PC-3 (cell line): ENCODE measurements around the gene MS4A4E. TPM values are rescaled to one million over a fixed set of nuclear protein-coding genes. Genes with fewer than 3 reads are reported as not detected.
"Not testable (repeated sequence)": the region's sequence is repeated elsewhere in the genome, so short reads cannot be mapped to it uniquely, and the experiment has no call there.

Source experiments
- ATAC-seq: fragments of 200-7000 bp; cut with Tn5 transposase; 2 replicates; pipeline ENCODE4 v1.9.1; 2020; ENCODE audit warnings: mild to moderate bottlenecking, moderate library complexity
- BruUV-seq: library from RNA; stranded (reverse); fragments of 400-500 nt; replicated peaks from 2 replicates; lab custom pipeline; 2021; lab: Mats Ljungman, UMichigan
- CTCF ChIA-PET: fragments of 300-600 bp; sonication (Branson Sonifier 250); formaldehyde crosslinking; loops from one replicate; lab custom pipeline; 2022; ENCODE audit warnings: antibody characterized with exemption; lab: Charles Lee
- POLR2A ChIA-PET: fragments of 300-600 bp; sonication (Branson Sonifier 250); formaldehyde crosslinking; loops from one replicate; lab custom pipeline; 2022; ENCODE audit warnings: antibody characterized with exemption; ENCODE audit not compliant: unreplicated experiment; lab: Charles Lee
- DNase-seq: peaks from one replicate; pipeline ENCODE4 v3.0.0-alpha.2; 2015
- H2AFZ ChIP-seq: fragments of 300-600 bp; sonication (generic); 2 replicates; pipeline ENCODE4 v1.6.0; 2016; ENCODE audit warnings: antibody characterized with exemption, low read length
- H3F3A ChIP-seq: fragments of 300-600 bp; sonication (generic); one replicate; pipeline ENCODE4 v1.6.0; 2017; ENCODE audit warnings: antibody characterized with exemption, low read length, control low read depth, mild to moderate bottlenecking; ENCODE audit not compliant: unreplicated experiment
- H3K27ac ChIP-seq: fragments of 300-600 bp; sonication (generic); 2 replicates; pipeline ENCODE4 v1.5.1; 2016; ENCODE audit warnings: mild to moderate bottlenecking, low read length
- H3K27me3 ChIP-seq: fragments of 300-600 bp; sonication (generic); 2 replicates; pipeline ENCODE4 v1.6.1; 2016; ENCODE audit warnings: low read length, mixed read lengths
- H3K36me3 ChIP-seq: fragments of 300-600 bp; sonication (generic); 2 replicates; pipeline ENCODE4 v1.6.1; 2016; ENCODE audit warnings: low read depth, mixed run types, low read length, mixed read lengths
- H3K4me1 ChIP-seq: fragments of 300-600 bp; sonication (generic); 2 replicates; pipeline ENCODE4 v1.5.1; 2016; ENCODE audit warnings: low read length; ENCODE audit not compliant: insufficient read depth
- H3K4me2 ChIP-seq: fragments of 300-600 bp; sonication (generic); 2 replicates; pipeline ENCODE4 v1.6.0; 2016; ENCODE audit warnings: low read length
- H3K4me3 ChIP-seq: fragments of 300-600 bp; sonication (generic); 2 replicates; pipeline ENCODE4 v1.5.1; 2016; ENCODE audit warnings: mild to moderate bottlenecking, low read length, mixed read lengths
- H3K79me2 ChIP-seq: fragments of 300-600 bp; sonication (generic); 2 replicates; pipeline ENCODE4 v1.6.1; 2017; ENCODE audit warnings: low read length, mixed read lengths
- H3K9ac ChIP-seq: fragments of 300-600 bp; sonication (generic); 2 replicates; pipeline ENCODE4 v1.6.0; 2016; ENCODE audit warnings: mild to moderate bottlenecking, low read length
- H3K9me2 ChIP-seq: fragments of 300-600 bp; sonication (generic); replicated peaks from 2 replicates; pipeline ENCODE4 v1.6.1; 2016; ENCODE audit warnings: mixed run types, low read length, mixed read lengths
- H3K9me3 ChIP-seq: fragments of 300-600 bp; sonication (generic); 2 replicates; pipeline ENCODE4 v1.6.1; 2016; ENCODE audit warnings: low read length, mixed read lengths
- H4K20me1 ChIP-seq: fragments of 300-600 bp; sonication (generic); 2 replicates; pipeline ENCODE4 v1.6.1; 2016; ENCODE audit warnings: low read length, mixed read lengths
- CTCF ChIP-seq: fragments of 300-600 bp; sonication (generic); conservative IDR thresholded peaks from 2 replicates; pipeline ENCODE4 v1.5.1; 2017; ENCODE audit warnings: antibody characterized with exemption, low read depth, mild to moderate bottlenecking, low read length
- EZH2 ChIP-seq: fragments of 300-600 bp; sonication (generic); IDR thresholded peaks from one replicate; pipeline ENCODE4 v1.6.1; 2017; ENCODE audit warnings: antibody characterized with exemption, mild to moderate bottlenecking, low read length; ENCODE audit not compliant: unreplicated experiment
- EZH2phosphoT487 ChIP-seq: fragments of 300-600 bp; sonication (generic); IDR thresholded peaks from 2 replicates; pipeline ENCODE4 v1.6.1; 2018; ENCODE audit warnings: mild to moderate bottlenecking, antibody characterized with exemption, low read length, borderline replicate concordance
- intact Hi-C: fragments of 100-400 bp; cut with micrococcal nuclease; formaldehyde crosslinking; loops from 2 replicates; pipeline ENCODE4 v1.9.0; 2023
- total RNA-seq: library from RNA; depleted of rRNA; stranded (reverse); fragments of >200 nt; gene quantifications from 2 replicates; pipeline ENCODE4 v1.2.3, GENCODE V29; 2014

Gene MS4A4E
- total RNA-seq, 1 experiment from 2014 or later, result not detected

- Histone ChIP-seq H3K27me3 (0 out of 2 replicates have a peak, but pooled peaks cover 3% of the 10 kb centered on the region), H3F3A (no peaks in the 10 kb centered on the region), H3K9me3 (no peaks in the 10 kb centered on the region), H3K79me2 (no peaks in the 10 kb centered on the region), H3K27ac (no peak overlapping the region), H3K4me1 (no peaks in the 10 kb centered on the region), H4K20me1 (no peaks in the 10 kb centered on the region), H3K4me3 (no peak overlapping the region), H3K36me3 (no peaks in the 10 kb centered on the region), H3K4me2 (no peak overlapping the region), H3K9ac (no peak overlapping the region), H3K9me2 (no peaks in the 10 kb centered on the region), H2AFZ (no peak overlapping the region)
- ATAC-seq (no peak), DNase-seq (no peak)
- BruUV-seq, result no TSS peak
- ChIA-PET POLR2A (interaction anchor here (0.7 kb wide), 1 partner anchor 812 kb away, joined by 3 read pairs; no protein-coding TSS in a partner anchor), CTCF (no interaction called here)
- TF ChIP-seq CTCF, result no peak
- no peak for TF ChIP-seq EZH2
- no peak for TF ChIP-seq EZH2phosphoT487
- intact Hi-C loops, result no loop called here
These were observed 34.6 kb downstream of the MS4A4E start for GRCh38 chr11:60208146-60208895.

GRCh38 chr11:60206616-60207015 lies 36.3 kb downstream of the MS4A4E start:
- BruUV-seq, result no TSS peak
- Histone ChIP-seq H2AFZ (no peak overlapping the region), H3K4me1 (no peaks in the 10 kb centered on the region), H3K9me3 (no peaks in the 10 kb centered on the region), H3K4me2 (no peak overlapping the region), H3K79me2 (no peaks in the 10 kb centered on the region), H3F3A (no peaks in the 10 kb centered on the region), H4K20me1 (no peaks in the 10 kb centered on the region), H3K27ac (no peak overlapping the region), H3K36me3 (no peaks in the 10 kb centered on the region), H3K9me2 (no peaks in the 10 kb centered on the region), H3K4me3 (no peak overlapping the region), H3K9ac (no peak overlapping the region), H3K27me3 (0 out of 2 replicates have a peak, but pooled peaks cover 3% of the 10 kb centered on the region)
- intact Hi-C loops, result no loop called here
- DNase-seq (no peak), ATAC-seq (no peak)
- ChIA-PET POLR2A (no interaction called here), CTCF (no interaction called here)
- no peak for TF ChIP-seq EZH2
- no peak for TF ChIP-seq EZH2phosphoT487
- TF ChIP-seq CTCF, result no peak

DNA sequence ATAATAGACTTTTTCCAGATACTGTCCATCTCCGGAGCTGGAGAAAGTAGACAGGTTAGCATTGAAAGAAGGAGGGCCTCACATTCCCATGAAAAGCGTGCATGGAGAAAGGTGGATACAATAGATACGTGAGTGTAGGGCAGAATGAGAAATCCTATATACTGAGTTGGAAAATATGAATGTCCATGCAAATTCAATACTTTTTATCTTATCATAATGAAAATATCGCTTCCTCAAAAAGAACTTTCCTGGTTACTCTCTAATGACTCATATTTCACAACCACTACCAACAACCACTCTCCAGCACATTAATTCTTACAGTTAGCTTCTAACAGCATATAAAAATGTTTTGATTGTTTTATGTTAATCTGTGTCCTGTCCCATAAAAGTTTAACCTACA lies 38.0 kb downstream of the MS4A4E start:
- DNase-seq, result no peak
- ChIA-PET POLR2A (no interaction called here), CTCF (no interaction called here)
- Histone ChIP-seq H3K79me2 (no peaks in the 10 kb centered on the region), H3K4me3 (no peak overlapping the region), H3K9ac (no peak overlapping the region), H3F3A (no peaks in the 10 kb centered on the region), H3K36me3 (no peaks in the 10 kb centered on the region), H4K20me1 (no peaks in the 10 kb centered on the region), H3K9me3 (no peaks in the 10 kb centered on the region), H3K4me1 (no peaks in the 10 kb centered on the region), H3K27ac (no peak overlapping the region), H2AFZ (no peak overlapping the region), H3K27me3 (no peaks in the 10 kb centered on the region), H3K4me2 (no peak overlapping the region), H3K9me2 (no peaks in the 10 kb centered on the region)
- intact Hi-C loops, result no loop called here
- BruUV-seq, result no TSS peak
- no peak for ATAC-seq
- TF ChIP-seq CTCF (no peak), EZH2phosphoT487 (no peak), EZH2 (no peak)

GRCh38 chr11:60201334-60201733 lies 41.6 kb downstream of the MS4A4E start:
- H3F3A ChIP-seq, H3K27ac ChIP-seq, H3K9me2 ChIP-seq: not testable (repeated sequence)

More at GRCh38 chr11:60201334-60201733, 41.6 kb downstream of the MS4A4E start:
- H3K9me3 ChIP-seq, H3K4me3 ChIP-seq, POLR2A ChIA-PET, H3K79me2 ChIP-seq, H3K4me2 ChIP-seq, H3K9ac ChIP-seq, ATAC-seq, H3K36me3 ChIP-seq, CTCF ChIA-PET, BruUV-seq, H3K4me1 ChIP-seq, H2AFZ ChIP-seq, H4K20me1 ChIP-seq, H3K27me3 ChIP-seq, intact Hi-C loops, DNase-seq: not testable (repeated sequence)
